GM12874 (cell line): ENCODE results near the gene MX2.

Source experiments
- CTCF ChIP-seq: IDR thresholded peaks from 2 replicates; pipeline ENCODE4 v1.5.1; 2011; ENCODE audit warnings: low read depth, mild to moderate bottlenecking, control low read depth, low read length, moderate library complexity; ENCODE audit not compliant: insufficient read depth

MX2 gene, protein sequence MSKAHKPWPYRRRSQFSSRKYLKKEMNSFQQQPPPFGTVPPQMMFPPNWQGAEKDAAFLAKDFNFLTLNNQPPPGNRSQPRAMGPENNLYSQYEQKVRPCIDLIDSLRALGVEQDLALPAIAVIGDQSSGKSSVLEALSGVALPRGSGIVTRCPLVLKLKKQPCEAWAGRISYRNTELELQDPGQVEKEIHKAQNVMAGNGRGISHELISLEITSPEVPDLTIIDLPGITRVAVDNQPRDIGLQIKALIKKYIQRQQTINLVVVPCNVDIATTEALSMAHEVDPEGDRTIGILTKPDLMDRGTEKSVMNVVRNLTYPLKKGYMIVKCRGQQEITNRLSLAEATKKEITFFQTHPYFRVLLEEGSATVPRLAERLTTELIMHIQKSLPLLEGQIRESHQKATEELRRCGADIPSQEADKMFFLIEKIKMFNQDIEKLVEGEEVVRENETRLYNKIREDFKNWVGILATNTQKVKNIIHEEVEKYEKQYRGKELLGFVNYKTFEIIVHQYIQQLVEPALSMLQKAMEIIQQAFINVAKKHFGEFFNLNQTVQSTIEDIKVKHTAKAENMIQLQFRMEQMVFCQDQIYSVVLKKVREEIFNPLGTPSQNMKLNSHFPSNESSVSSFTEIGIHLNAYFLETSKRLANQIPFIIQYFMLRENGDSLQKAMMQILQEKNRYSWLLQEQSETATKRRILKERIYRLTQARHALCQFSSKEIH

DNA sequence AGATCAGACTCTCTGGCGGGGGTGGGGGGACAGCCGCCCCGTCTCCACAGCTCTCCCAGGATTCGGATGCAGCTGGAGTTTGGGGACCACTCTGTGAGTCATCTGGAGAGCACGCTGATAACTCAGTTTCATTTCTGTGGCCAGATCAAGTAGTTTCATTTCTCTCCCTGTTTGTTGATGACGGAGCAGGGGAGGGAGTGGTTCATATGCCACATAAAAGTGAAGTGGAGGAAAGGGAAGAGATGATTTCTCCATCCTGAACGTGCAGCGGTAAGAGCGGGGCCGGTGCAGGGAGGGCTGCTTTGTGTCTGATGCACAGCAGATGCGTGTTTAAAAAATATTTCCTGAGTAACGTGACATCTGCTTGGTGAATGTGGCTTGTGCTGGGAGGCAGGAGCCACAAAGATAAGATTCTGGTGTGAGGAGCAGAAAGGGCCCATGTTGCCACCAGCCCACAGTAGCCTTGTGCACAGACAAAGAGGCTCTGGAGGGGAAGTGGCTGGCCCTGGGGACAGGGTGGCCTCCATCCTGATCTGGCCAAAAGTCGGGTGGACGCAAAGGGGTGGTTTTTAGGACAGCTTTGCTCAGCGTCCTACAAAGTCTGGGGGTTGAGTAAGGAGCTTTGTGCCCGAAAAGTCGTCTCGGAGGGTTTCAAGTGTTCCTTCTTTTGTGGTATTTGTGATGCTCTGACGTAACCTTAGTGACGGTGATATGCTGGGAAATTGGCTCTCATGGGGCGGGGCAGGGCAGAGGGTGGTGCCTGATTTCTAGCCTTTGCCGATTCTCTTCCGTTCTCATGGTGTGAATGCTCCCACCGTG lies at the start of gene MX2:
Gene MX2 (plus strand): TSS at position 242 of the 819 bp plus-strand sequence. CDS start 14,880 bp downstream, outside the sequence.
- TF ChIP-seq CTCF = no peak

DNA sequence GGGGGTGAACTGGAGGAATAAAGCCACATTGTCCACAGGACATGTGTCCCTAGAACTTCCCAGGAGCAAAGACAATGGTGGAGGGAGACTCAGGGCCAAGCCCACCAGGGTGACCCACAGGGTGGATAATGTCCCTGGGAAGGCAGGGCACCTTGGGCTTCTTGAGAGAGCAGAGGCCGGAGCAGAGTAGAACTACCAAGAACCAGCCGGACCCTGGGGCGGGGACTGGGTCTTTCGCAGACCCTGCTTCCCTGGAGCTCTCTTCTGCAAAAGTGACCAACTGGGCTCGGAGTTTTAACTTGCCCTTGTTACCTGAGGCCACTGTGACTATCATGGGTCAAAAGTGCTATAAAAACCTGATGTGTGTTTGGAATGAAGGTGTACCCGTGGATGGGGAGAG lies 46.1 kb upstream of the MX2 start:
- no peak for TF ChIP-seq CTCF

- TF ChIP-seq CTCF = no peak
Measured at GRCh38 chr21:41316200-41317062, 45.4 kb upstream of the MX2 start, which contains the start of gene FAM3B. FAM3B (plus strand) TSS chr21:41316801; CDS start chr21:41316880, 79 bp downstream.

DNA sequence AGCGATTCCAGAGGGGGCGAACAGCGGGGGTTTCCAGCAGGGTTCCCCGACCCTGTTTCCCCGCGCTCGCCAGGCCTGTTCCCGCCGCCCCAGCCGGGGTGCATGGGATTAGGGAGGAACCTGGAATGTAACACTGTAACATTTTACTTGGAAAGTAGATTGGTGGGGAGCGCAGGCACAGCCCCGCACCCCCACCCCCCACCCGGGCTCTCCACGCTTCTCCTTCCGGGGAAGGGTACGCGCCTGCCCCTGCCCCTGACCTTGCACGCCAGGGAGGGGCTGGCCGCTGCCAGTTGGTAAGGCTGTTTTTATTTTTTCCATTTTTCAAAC lies 44.8 kb upstream of the MX2 start:
- no peak for TF ChIP-seq CTCF

DNA sequence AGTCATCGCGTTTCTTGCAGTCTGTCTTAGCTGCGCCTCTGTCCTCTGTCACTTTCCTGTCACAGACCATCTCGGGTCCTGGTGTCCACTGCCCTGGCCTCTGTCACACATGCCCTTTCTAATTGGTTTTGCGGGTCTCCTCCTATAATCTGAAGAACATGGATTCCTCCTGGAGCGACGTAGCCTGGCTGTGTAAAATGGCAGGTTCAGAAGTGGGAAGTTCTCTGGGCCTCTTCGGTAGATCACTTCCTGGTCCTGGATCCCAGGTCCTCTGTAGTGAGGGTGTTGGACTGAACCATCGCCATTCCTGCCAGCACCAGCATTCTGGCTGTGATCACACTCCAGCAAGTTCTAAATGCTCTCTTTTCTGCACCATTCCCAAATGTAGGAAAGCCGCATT lies 44.4 kb upstream of the MX2 start:
- no peak for TF ChIP-seq CTCF

DNA sequence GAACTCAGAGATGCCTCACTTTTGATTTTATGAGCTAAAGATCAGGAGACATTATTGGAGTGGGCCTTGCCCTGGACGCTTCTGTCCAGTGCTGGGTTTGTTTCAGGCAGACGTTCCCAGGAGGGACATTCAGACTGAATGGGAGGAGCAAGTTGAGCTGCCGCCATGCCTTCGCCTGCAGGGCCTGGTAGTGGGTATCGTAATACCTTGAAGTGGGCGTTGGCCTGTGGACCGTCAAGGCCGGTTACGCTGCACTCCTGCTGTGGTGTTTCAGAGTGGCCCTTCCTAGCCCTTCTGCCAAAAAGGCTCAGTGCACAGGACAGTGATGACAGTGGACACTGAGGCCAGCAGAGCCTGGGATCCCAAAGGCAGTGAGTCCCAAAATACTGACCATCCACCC lies 43.6 kb upstream of the MX2 start:
- TF ChIP-seq CTCF = no peak
